Measurements from ENCODE around the gene BUB1B.

DNA sequence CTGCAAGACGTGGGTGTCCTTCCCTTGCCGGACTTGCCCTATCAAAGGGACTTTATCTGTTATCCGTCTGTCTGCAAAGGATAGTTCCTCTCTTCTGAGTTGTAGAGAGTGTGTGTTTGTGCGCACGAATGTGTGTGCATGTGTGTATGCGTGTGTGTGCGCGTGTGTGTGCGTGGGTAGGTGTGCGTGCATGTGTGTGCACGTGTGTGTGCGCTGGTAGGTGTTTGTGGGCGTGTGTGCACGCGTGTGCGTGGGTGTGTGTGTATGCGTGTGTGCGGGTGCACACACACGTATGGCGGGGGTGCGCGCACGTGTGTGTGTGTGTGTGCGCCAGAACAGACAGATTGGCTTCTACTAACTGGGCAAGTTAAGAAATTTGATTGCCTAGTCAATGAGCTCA, 48.1 kb upstream of the BUB1B start:
- TF ChIP-seq POLR2A (IDR thresholded peaks at IDR 0.05; ENCODE audit: borderline replicate concordance, extremely low read depth, insufficient read depth, insufficient read length) (no peak), JUND (IDR thresholded peaks at IDR 0.05) (no peak), ZNF274 (IDR thresholded peaks at IDR 0.05; ENCODE audit: low read depth, low read length) (no peak), ELF1 (IDR thresholded peaks at IDR 0.05; ENCODE audit: borderline replicate concordance, low read depth) (no peak), POLR2AphosphoS5 (IDR thresholded peaks at IDR 0.05; ENCODE audit: low read depth, low read length) (no peak), TCF7L2 (IDR thresholded peaks at IDR 0.05; ENCODE audit: borderline replicate concordance, extremely low read depth, insufficient read depth, insufficient read length) (no peak), EZH2 (IDR thresholded peaks at IDR 0.05) (no peak), EZH2phosphoT487 (IDR thresholded peaks at IDR 0.05; ENCODE audit: borderline replicate concordance) (no peak)
- TF ChIP-seq, protein P1, sequence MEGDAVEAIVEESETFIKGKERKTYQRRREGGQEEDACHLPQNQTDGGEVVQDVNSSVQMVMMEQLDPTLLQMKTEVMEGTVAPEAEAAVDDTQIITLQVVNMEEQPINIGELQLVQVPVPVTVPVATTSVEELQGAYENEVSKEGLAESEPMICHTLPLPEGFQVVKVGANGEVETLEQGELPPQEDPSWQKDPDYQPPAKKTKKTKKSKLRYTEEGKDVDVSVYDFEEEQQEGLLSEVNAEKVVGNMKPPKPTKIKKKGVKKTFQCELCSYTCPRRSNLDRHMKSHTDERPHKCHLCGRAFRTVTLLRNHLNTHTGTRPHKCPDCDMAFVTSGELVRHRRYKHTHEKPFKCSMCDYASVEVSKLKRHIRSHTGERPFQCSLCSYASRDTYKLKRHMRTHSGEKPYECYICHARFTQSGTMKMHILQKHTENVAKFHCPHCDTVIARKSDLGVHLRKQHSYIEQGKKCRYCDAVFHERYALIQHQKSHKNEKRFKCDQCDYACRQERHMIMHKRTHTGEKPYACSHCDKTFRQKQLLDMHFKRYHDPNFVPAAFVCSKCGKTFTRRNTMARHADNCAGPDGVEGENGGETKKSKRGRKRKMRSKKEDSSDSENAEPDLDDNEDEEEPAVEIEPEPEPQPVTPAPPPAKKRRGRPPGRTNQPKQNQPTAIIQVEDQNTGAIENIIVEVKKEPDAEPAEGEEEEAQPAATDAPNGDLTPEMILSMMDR (IDR thresholded peaks at IDR 0.05 in 2 of 3, conservative IDR thresholded peaks at IDR 0.05 in 1 of 3; ENCODE audit: borderline replicate concordance in 1 of 3, insufficient read depth in 1 of 3, low read depth in 2 of 3, low read length in 2 of 3): no peak
- TF ChIP-seq, protein P2, sequence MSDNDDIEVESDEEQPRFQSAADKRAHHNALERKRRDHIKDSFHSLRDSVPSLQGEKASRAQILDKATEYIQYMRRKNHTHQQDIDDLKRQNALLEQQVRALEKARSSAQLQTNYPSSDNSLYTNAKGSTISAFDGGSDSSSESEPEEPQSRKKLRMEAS (IDR thresholded peaks at IDR 0.05): no peak
- TF ChIP-seq, protein P3, sequence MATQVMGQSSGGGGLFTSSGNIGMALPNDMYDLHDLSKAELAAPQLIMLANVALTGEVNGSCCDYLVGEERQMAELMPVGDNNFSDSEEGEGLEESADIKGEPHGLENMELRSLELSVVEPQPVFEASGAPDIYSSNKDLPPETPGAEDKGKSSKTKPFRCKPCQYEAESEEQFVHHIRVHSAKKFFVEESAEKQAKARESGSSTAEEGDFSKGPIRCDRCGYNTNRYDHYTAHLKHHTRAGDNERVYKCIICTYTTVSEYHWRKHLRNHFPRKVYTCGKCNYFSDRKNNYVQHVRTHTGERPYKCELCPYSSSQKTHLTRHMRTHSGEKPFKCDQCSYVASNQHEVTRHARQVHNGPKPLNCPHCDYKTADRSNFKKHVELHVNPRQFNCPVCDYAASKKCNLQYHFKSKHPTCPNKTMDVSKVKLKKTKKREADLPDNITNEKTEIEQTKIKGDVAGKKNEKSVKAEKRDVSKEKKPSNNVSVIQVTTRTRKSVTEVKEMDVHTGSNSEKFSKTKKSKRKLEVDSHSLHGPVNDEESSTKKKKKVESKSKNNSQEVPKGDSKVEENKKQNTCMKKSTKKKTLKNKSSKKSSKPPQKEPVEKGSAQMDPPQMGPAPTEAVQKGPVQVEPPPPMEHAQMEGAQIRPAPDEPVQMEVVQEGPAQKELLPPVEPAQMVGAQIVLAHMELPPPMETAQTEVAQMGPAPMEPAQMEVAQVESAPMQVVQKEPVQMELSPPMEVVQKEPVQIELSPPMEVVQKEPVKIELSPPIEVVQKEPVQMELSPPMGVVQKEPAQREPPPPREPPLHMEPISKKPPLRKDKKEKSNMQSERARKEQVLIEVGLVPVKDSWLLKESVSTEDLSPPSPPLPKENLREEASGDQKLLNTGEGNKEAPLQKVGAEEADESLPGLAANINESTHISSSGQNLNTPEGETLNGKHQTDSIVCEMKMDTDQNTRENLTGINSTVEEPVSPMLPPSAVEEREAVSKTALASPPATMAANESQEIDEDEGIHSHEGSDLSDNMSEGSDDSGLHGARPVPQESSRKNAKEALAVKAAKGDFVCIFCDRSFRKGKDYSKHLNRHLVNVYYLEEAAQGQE (IDR thresholded peaks at IDR 0.05; ENCODE audit: low read depth): no peak
- TF ChIP-seq, protein P4, sequence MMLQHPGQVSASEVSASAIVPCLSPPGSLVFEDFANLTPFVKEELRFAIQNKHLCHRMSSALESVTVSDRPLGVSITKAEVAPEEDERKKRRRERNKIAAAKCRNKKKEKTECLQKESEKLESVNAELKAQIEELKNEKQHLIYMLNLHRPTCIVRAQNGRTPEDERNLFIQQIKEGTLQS (IDR thresholded peaks at IDR 0.05): no peak

Measured in HCT116 (cell line).